K562 (cell line): Measurements from ENCODE around the gene EML6. TPM values are rescaled to one million over a fixed set of nuclear protein-coding genes. Genes with fewer than 3 reads are reported as not detected.
A peak's percentile ranks its signal among the peaks of the same experiment; 100 is the strongest.

Experiments
- AFF1 ChIP-seq, 2 experiments: fragments of 450-650 bp; IDR thresholded peaks; 2 replicates each; pipeline ENCODE4 v1.6.1; 2018; ENCODE audit warnings: mild to moderate bottlenecking in 2 of 2, low read depth in 1 of 2; ENCODE audit not compliant: partially characterized antibody in 2 of 2
- GMEB1 ChIP-seq: fragments of 250-450 bp; sonication (Bioruptor Pico); IDR thresholded peaks from 2 replicates; pipeline ENCODE4 v1.4.0; 2020; ENCODE audit warnings: mild to moderate bottlenecking
- JUND ChIP-seq, 2 experiments: IDR thresholded peaks; 2 replicates in 1 of 2; 3 replicates in 1 of 2; pipeline ENCODE4 v1.6.1; 2011; ENCODE audit warnings: borderline replicate concordance in 2 of 2, low read depth in 2 of 2, low read length in 2 of 2, improper control_type of control experiment in 1 of 2, missing biosample characterization in 1 of 2, missing genetic modification characterization in 1 of 2, missing genetic modification reagents in 1 of 2
- polyA plus RNA-seq, 8 experiments: library from polyadenylated mRNA; depleted of rRNA in 4 of 8; stranded (reverse) in 5 of 8; unstranded in 3 of 8; fragments of >200 nt; fragmentation: Nextera tagmentation in 2 of 8; fragmentation: Illumina TruSeq in 1 of 8; extraction: Ambion mirVana in 2 of 8; extraction: Trizol in 1 of 8; gene quantifications; 2 replicates each; pipeline versions ENCODE4 v1.2.1 to v1.2.3, GENCODE V29; 2011 to 2014; ENCODE audit warnings: inconsistent platforms in 1 of 8, missing spikeins in 1 of 8
- total RNA-seq, 7 experiments: library from RNA; depleted of rRNA in 6 of 7; stranded (reverse); fragments of >200 nt in 6 of 7; fragmentation: Illumina TruSeq in 2 of 7; extraction: Trizol in 2 of 7; gene quantifications; 2 replicates each; pipeline versions ENCODE4 v1.2.1 to v1.2.3, GENCODE V29; 2011 to 2021; ENCODE audit warnings: low replicate concordance in 1 of 7
- TF ChIP-seq, protein P1 (sequence below), 3 experiments: IDR thresholded peaks in 2 of 3; conservative IDR thresholded peaks in 1 of 3; 2 replicates each; pipeline ENCODE4 v1.5.1; 2011 to 2012; ENCODE audit warnings: low read length in 3 of 3, mild to moderate bottlenecking in 3 of 3, control low read depth in 2 of 3, improper control_type of control experiment in 1 of 3, inconsistent platforms in 1 of 3, low read depth in 1 of 3, mixed read lengths in 1 of 3, moderate library complexity in 1 of 3; ENCODE audit not compliant: insufficient read depth in 2 of 3
- TF ChIP-seq, protein P2 (sequence below): fragments of 450-650 bp; formaldehyde crosslinking; IDR thresholded peaks from 2 replicates; pipeline ENCODE4 v1.4.0; 2020; ENCODE audit warnings: mild to moderate bottlenecking, moderate library complexity

Gene EML6
- total and polyA plus RNA-seq, 9 of the 15 experiments (the other 6 are each of a cell fraction or from before 2014, with no cell fraction given), result 0.07 to 0.56 (median 0.25) TPM

DNA sequence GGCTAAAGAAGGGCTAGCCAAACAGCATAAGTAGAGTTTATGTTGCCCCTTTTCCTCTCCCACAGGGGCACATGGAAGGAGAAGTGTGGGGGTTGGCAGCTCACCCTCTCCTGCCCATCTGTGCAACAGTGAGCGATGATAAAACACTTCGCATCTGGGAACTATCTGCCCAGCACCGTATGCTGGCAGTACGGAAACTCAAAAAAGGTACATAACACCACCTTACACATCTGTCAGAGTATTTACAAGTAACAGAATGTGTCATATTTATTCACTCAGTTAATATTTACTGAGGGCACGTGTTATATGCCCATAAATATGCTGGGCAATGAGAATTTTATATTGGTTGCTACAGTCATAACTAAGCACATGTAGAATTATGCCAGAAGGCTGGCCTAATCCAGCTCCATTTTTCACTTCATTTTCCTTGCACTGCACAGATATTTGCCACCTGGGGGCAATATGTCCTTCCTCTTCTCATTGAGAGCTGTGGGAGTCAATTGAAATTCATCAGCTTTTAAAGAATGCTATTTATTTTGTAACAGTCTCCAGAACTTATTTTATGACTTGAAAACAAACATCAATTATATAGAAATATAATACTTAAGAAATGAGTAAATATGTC, 176.2 kb downstream of the EML6 start (continued):
- TF ChIP-seq AFF1 (IDR thresholded peaks at IDR 0.05; ENCODE audit: low read depth in 1 of 2, partially characterized antibody in 2 of 2), result no peak
- TF ChIP-seq, protein P1, sequence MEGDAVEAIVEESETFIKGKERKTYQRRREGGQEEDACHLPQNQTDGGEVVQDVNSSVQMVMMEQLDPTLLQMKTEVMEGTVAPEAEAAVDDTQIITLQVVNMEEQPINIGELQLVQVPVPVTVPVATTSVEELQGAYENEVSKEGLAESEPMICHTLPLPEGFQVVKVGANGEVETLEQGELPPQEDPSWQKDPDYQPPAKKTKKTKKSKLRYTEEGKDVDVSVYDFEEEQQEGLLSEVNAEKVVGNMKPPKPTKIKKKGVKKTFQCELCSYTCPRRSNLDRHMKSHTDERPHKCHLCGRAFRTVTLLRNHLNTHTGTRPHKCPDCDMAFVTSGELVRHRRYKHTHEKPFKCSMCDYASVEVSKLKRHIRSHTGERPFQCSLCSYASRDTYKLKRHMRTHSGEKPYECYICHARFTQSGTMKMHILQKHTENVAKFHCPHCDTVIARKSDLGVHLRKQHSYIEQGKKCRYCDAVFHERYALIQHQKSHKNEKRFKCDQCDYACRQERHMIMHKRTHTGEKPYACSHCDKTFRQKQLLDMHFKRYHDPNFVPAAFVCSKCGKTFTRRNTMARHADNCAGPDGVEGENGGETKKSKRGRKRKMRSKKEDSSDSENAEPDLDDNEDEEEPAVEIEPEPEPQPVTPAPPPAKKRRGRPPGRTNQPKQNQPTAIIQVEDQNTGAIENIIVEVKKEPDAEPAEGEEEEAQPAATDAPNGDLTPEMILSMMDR (IDR thresholded peaks at IDR 0.05 in 2 of 3, conservative IDR thresholded peaks at IDR 0.05 in 1 of 3; ENCODE audit: insufficient read depth in 2 of 3, low read depth in 1 of 3, low read length in 3 of 3), result peak; percentile 55 to 85 (median 68); a peak in 5 of 6 replicates
- TF ChIP-seq, protein P2, sequence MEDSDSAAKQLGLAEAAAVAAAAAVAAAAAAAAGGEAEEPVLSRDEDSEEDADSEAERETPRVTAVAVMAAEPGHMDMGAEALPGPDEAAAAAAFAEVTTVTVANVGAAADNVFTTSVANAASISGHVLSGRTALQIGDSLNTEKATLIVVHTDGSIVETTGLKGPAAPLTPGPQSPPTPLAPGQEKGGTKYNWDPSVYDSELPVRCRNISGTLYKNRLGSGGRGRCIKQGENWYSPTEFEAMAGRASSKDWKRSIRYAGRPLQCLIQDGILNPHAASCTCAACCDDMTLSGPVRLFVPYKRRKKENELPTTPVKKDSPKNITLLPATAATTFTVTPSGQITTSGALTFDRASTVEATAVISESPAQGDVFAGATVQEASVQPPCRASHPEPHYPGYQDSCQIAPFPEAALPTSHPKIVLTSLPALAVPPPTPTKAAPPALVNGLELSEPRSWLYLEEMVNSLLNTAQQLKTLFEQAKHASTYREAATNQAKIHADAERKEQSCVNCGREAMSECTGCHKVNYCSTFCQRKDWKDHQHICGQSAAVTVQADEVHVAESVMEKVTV, result peak; percentile 90
- TF ChIP-seq JUND (IDR thresholded peaks at IDR 0.05; ENCODE audit: borderline replicate concordance, low read depth, low read length), result peak; percentile 16; the same call in 1 of the 2 replicates
- TF ChIP-seq JUND (tag; IDR thresholded peaks at IDR 0.05; ENCODE audit: borderline replicate concordance, low read depth, low read length), result no peak
- TF ChIP-seq GMEB1, result no peak
